Mesothelial cell of epicardium (in vitro differentiated cells): ENCODE data around the gene TAF10. TPM values are rescaled to one million over a fixed set of nuclear protein-coding genes. Genes with fewer than 3 reads are reported as not detected.

Experiments
- DNase-seq, 2 experiments: peaks; one replicate each; pipeline ENCODE4 v3.0.0; 2021; ENCODE audit warnings: low spot score in 2 of 2; ENCODE audit not compliant: unreplicated experiment in 2 of 2
- H3K27ac Mint-ChIP-seq: 2 replicates; pipeline ENCODE4 v1.8.0; 2021; ENCODE audit warnings: mixed read lengths
- H3K27me3 Mint-ChIP-seq: 2 replicates; pipeline ENCODE4 v1.8.0; 2021; ENCODE audit warnings: low read depth, mixed read lengths
- H3K36me3 Mint-ChIP-seq: 2 replicates; pipeline ENCODE4 v1.8.0; 2021; ENCODE audit warnings: mixed read lengths
- H3K4me1 Mint-ChIP-seq: 2 replicates; pipeline ENCODE4 v1.8.0; 2021; ENCODE audit warnings: mixed read lengths
- H3K4me3 Mint-ChIP-seq: 2 replicates; pipeline ENCODE4 v1.8.0; 2021; ENCODE audit warnings: mild to moderate bottlenecking, moderate library complexity, mixed read lengths
- H3K9me3 Mint-ChIP-seq: 2 replicates; pipeline ENCODE4 v1.8.0; 2021; ENCODE audit warnings: mixed read lengths
- total RNA-seq: library from RNA; stranded (reverse); gene quantifications from 3 replicates; pipeline ENCODE4 v1.2.1, GENCODE V29; 2021
- TF ChIP-seq, protein P1 (sequence below): fragments of 200-600 bp; sonication (generic); IDR thresholded peaks from one replicate; pipeline ENCODE4 v1.5.0; 2021; ENCODE audit warnings: antibody characterized with exemption; ENCODE audit not compliant: unreplicated experiment

The TAF10 gene
- total RNA-seq, 1 donor from 2014 or later, result 119 TPM

DNA sequence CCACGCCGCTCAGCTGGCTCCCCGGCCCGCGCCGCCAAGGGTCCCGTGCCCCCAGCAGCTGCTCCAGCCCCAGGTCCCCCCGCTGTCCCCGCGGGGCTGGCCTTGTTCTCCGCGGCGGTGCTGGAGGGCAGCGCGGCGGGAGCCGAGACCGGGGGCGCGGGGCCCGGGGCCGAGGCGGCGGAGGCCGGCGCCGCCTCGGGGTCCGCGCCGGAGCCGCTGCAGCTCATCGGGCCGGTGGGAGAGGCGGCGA, 128 bp downstream of the TAF10 start:
- Mint-ChIP-seq H3K27ac (peak overlapping the region; percentile 96), H3K36me3 (peaks cover 22% of the 10 kb centered on the region), H3K27me3 (no peaks in the 10 kb centered on the region), H3K9me3 (no peaks in the 10 kb centered on the region), H3K4me3 (peak overlapping the region; percentile 83), H3K4me1 (peaks cover 15% of the 10 kb centered on the region)
- TF ChIP-seq, protein P1, sequence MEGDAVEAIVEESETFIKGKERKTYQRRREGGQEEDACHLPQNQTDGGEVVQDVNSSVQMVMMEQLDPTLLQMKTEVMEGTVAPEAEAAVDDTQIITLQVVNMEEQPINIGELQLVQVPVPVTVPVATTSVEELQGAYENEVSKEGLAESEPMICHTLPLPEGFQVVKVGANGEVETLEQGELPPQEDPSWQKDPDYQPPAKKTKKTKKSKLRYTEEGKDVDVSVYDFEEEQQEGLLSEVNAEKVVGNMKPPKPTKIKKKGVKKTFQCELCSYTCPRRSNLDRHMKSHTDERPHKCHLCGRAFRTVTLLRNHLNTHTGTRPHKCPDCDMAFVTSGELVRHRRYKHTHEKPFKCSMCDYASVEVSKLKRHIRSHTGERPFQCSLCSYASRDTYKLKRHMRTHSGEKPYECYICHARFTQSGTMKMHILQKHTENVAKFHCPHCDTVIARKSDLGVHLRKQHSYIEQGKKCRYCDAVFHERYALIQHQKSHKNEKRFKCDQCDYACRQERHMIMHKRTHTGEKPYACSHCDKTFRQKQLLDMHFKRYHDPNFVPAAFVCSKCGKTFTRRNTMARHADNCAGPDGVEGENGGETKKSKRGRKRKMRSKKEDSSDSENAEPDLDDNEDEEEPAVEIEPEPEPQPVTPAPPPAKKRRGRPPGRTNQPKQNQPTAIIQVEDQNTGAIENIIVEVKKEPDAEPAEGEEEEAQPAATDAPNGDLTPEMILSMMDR, result no peak
- no peak for DNase-seq

DNA sequence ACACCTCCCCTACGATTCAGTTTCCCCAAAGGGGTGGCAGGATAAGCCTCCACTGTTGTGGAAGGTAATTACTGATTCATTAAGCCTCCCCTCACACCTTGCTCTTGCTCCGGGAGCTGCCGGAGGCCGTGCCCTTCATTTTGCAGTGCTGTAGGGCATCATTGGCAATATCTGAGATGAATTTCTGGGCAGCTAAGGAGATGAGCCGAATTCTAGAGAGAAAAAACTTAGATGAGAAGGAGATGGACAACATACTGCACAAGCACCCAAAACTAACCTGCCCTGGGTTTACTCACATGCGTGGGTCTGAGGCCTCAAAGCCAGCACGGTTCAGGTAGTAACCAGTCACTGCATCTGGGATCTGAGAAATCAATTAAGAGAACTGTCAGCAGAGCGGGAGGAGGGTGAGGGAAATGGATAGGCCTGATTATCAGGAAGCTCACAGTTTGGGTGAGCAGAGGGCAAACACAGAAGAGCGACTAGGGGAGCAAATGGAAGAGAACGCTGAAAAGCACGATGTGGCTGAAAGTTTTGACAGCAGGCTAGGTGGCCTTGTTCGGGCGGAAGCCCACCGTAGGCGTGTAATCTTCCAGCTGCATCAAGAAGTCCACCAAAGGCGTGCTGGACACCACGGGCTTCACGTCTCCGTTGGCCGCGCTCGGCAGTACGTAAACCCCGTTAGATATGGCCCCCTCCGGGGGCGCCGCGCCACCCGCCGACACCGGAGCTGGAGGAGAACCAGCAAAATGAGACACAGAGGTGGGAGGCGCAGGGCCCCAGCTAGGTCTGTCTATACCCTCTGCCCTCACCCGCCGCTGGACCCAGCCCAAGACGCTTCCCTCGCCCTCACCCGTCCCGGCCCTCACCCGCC, 689 bp downstream of the TAF10 start:
- H3K27ac Mint-ChIP-seq, result peak overlapping the region; percentile 96
- H3K4me1 Mint-ChIP-seq, result peaks cover 21% of the 10 kb centered on the region
- H3K4me3 Mint-ChIP-seq, result peak overlapping the region; percentile 83
- H3K9me3 Mint-ChIP-seq, result no peaks in the 10 kb centered on the region
- TF ChIP-seq, protein P1, result no peak
- peaks cover 22% of the 10 kb centered on the region for H3K36me3 Mint-ChIP-seq
- H3K27me3 Mint-ChIP-seq, result no peaks in the 10 kb centered on the region
- DNase-seq, result peak in 1 of 2 experiments; percentile 54

DNA sequence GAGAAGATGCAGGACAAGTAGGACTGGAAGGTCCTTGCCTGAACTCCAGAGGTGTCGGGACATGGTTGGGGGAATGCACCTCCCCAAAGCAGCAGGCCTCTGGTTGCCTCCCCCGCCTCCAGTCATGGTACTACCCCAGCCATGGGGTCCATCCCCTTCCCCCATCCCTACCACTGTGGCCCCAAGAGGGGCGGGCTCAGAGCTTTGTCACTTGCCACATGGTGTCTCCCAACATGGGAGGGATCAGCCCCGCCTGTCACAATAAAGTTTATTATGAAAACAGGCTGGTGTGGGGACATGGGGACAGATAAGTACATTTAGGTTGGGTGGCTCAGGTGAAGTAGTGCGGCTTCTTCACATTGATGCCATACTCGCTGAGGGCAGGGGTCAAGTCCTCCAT, 1.4 kb downstream of the TAF10 start:
- Mint-ChIP-seq H3K36me3 (peaks cover 19% of the 10 kb centered on the region), H3K9me3 (no peaks in the 10 kb centered on the region), H3K4me3 (peak overlapping the region; percentile 83), H3K27me3 (no peaks in the 10 kb centered on the region), H3K27ac (peak overlapping the region; percentile 96), H3K4me1 (peaks cover 25% of the 10 kb centered on the region)
- TF ChIP-seq, protein P1, result no peak
- DNase-seq, result peak in 1 of 2 experiments; percentile 37

DNA sequence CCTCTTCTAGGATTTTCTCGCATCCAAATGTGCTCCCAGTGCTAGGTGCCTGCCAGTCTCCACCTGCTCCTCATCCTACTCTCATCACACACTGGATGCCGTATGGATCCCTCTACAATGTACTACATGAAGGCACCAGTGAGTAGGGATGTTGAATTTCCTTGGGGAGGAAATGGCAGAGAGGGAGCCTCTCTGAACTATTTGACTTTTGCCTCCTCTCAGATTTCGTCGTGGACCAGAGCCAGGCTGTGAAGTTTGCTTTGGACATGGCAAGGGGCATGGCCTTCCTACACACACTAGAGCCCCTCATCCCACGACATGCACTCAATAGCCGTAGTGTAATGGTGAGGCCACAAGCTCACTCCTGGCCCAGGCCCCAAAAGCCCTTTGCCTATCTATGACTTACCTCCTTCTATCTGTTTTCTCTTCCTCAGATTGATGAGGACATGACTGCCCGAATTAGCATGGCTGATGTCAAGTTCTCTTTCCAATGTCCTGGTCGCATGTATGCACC, 2.5 kb downstream of the TAF10 start:
- Mint-ChIP-seq H3K27ac (peak overlapping the region; percentile 48), H3K36me3 (peaks cover 19% of the 10 kb centered on the region), H3K27me3 (no peaks in the 10 kb centered on the region)

DNA sequence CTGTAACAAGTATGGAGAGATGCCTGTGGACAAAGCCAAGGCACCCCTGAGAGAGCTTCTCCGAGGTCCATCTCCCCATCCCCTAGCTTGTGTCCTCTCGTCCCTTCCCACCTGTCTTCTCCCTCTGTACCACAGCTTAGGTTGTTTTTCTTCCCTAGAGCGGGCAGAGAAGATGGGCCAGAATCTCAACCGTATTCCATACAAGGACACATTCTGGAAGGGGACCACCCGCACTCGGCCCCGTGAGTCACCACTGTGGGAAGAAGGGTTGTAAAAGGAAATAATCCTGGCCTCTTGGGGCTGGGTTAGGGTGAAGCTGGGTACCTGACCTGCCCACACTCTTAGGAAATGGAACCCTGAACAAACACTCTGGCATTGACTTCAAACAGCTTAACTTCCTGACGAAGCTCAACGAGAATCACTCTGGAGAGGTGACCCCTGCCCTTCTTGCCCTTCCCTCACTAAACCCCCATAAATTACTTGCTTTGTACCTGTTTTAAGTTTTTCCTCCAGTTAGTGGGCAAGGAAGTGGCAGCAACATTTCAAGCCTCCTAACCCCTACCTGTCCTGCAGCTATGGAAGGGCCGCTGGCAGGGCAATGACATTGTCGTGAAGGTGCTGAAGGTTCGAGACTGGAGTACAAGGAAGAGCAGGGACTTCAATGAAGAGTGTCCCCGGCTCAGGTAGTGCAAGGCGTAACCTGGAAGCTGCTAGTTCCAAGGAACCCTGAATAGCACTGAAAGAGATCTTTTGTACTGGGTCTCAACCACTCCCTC, 3.1 kb downstream of the TAF10 start:
- Mint-ChIP-seq H3K36me3 (peaks cover 19% of the 10 kb centered on the region), H3K4me3 (no peak overlapping the region), H3K9me3 (no peaks in the 10 kb centered on the region), H3K27me3 (no peaks in the 10 kb centered on the region), H3K27ac (no peak overlapping the region), H3K4me1 (peaks cover 25% of the 10 kb centered on the region)
- peak in 1 of 2 experiments; percentile 17 for DNase-seq
- TF ChIP-seq, protein P1, result no peak

More for the DNA sequence above, 2.5 kb downstream of the TAF10 start:
- DNase-seq, result peak in 1 of 2 experiments; percentile 28
- TF ChIP-seq, protein P1, result no peak
- Mint-ChIP-seq H3K9me3 (no peaks in the 10 kb centered on the region), H3K4me1 (peaks cover 25% of the 10 kb centered on the region), H3K4me3 (peak overlapping the region; percentile 36)
